HG03103 (cell line): ENCODE results near the gene ADAMTSL5.
"Not testable (repeated sequence)": the region's sequence is repeated elsewhere in the genome, so short reads cannot be mapped to it uniquely, and the experiment has no call there.

Experiments used
- ATAC-seq: cut with Tn5 transposase; IDR thresholded peaks from one replicate; pipeline ENCODE4 v1.9.1; 2021; ENCODE audit warnings: low read depth; ENCODE audit not compliant: unreplicated experiment

ADAMTSL5 gene, protein sequence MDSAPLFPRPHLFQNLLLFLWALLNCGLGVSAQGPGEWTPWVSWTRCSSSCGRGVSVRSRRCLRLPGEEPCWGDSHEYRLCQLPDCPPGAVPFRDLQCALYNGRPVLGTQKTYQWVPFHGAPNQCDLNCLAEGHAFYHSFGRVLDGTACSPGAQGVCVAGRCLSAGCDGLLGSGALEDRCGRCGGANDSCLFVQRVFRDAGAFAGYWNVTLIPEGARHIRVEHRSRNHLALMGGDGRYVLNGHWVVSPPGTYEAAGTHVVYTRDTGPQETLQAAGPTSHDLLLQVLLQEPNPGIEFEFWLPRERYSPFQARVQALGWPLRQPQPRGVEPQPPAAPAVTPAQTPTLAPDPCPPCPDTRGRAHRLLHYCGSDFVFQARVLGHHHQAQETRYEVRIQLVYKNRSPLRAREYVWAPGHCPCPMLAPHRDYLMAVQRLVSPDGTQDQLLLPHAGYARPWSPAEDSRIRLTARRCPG

DNA sequence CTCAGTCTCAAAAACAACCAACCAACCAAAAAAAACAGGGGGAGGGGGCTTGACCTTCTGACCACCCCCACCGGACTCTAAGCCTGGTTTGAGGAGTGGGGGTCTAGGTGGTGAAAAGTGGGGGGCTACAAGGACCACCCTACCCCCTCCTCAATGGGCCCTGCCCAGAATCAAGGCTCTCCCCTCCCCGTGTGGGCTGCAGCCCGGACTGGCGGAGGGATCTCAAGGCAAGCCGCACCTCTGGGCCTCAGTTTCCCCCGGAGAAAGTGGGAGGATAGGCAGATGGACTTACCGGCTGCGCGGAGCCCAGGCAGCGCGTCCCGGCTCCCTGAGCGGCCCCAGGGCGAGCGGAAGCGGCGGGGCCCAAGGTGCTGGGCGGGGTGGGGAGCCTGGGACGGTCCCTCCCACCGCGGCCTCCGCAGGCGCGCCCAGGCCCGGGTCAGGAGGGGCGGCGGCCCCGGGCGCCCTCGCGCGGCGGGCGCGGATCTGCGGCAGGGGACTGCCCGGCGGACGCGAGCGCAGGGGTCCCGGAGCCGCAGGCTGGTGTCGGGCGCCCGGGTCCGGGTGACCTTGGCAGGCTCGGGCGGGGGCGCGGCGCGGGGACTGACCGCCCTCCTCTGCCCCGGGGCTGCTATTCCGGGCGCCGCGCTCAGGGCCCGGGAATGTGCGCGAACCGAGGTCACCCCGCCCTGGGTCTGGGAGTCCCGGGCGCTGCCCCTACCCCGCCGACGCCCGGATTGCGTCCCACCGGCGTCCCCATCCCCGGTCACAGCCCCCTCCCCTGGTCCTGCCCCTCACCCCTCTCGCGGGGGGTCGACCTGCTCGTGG lies at the start of gene ADAMTSL5:
TSS of gene ADAMTSL5 (minus strand) at position 349 of the 828 bp plus-strand sequence. CDS start 2,076 bp downstream, outside the sequence.
- ATAC-seq: no peak

- no peak for ATAC-seq
Measured at GRCh38 chr19:1561236-1561842, 48.5 kb upstream of the ADAMTSL5 start.

DNA sequence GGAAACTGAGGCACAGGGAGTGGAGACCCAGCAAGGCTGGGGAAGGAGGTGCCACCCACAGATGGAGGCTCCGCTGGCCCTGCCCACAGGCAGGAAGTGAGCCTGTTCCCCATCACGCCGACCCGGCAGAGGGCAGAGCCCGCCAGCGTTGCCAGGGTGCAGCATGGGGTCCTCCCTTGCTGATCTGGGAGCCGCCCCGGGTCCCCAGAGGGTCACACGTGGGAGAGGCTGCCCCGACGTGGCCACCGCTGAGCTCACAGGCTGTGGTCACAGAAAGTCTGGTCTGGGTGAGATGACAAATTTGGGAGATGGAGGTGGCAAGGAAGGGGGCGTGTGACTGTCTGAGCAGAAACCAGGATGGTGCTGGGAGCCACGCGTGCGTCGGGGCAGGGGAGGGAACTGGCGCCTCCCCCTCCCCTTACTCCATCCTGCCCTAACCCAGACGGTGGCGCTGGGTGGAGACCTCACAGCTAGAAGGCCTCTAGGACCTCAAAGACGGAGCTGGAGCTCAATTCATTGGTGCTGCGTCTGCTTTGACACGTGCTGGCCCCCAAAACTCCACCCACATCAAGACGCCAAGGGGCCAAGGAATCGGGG lies 47.6 kb upstream of the ADAMTSL5 start:
- no peak for ATAC-seq

DNA sequence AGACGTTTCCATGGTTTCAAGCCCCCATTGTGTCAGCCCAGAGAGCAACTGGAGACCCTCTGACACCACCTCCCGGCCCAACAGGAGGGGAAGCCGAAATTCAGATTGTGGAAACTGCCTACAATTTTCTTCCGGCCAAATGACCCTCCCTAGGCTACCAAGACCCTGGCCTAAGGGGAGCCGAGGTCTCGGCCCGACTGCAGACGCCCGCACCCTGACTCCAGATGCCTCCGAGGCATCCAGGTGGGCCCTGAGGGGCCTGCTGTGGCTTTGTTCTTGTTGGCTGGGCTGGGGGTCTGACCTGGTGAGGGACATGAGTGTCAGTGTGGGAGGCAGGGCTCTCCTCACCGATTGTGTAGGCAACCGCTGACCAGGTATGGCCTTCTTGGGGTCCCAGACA lies 45.7 kb upstream of the ADAMTSL5 start:
- ATAC-seq: no peak

GRCh38 chr19:1556390-1557070 lies 43.7 kb upstream of the ADAMTSL5 start:
- ATAC-seq: no peak

DNA sequence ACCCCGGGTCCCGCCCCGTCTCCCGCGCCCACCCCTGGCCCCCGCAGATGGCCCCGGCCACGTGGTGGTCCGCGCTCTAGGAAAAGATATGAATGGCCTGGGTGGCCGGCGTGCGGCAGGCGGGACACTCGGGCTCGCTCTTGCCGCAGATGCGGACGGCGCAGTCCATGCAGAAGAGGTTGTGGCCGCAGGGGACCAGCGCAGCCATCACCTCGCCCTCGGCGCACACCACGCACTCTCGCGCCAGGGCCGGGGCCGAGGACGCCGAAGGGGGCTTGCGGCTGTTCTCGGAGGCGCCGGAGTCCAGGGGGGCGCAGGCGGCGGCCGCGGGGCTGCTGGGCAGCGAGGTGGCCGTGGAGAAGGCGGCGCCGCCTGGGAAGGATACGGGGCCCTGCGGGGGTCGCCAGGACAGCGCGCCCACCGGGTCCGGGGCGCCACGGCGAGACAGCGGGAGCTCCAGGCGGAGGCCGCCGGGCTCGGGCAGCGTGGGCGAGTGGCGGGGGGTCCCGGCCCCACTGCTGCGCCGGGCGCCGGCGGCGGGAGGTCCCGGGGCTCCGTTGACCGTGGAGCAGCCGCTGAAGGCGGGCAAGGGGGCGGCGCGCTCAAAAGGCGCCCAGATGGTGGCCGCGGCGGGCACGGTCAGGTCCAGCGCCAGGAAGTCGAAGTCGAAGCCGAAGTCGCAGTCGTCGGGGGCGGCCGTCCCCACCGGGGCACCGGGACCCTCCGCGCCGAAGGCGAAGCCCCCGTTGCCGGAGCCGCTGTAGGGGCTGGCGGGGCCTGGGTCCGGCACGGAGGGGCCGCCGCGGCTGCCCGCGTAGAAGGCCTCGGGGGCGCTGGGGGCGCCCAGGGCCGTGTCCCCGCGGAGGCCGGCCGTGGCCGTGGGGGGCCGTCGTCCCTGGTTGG lies 42.9 kb upstream of the ADAMTSL5 start:
- no peak for ATAC-seq

GRCh38 chr19:1554968-1555367 lies 42.1 kb upstream of the ADAMTSL5 start:
- ATAC-seq: no peak

DNA sequence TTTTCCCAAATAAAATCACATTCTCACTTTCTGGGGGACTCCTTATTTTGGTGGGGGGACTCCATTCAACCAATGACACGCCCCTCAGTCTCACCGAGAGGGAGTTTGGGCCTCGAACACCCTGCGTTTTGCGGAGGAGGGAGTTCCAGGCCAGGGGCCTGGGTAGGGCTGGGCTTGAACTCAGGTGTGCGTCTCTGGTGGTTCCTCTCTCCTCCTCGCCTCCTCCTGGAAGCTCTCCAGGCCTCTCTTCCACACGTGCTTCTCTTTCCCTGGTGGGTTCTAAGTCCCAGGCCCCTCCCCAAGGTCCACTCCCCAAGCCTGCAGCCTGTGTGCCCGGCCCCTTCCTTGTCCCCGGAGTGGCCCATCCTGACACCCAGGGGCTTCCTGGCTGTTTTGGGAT lies 40.6 kb upstream of the ADAMTSL5 start:
- ATAC-seq: no peak

- ATAC-seq: no peak
Measured at GRCh38 chr19:1551068-1552040, 38.5 kb upstream of the ADAMTSL5 start.

DNA sequence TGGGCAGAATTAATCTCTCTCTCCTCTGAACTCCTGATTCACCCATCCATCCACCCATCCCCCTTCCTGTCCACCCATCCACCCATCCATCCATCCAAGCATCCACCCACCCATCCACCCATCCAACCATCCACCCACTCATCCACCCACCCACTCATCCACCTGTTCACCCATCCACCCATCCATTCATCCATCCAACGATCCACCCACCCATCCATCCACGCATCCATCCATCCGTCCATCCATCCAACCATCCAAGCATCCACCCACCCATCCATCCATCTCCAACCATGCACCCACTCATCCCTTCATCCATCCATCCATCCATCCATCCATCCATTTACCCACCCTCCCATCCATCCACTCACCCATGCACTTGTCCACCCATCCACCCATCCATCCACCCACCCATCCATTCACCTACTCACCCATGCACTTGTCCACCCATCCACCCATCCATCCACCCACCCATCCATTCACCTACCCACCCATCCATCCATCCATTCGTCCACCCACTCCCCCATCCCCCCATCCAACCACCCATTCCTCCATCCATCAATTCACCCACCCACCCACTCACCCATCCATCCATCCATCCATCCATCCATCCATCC lies 36.6 kb upstream of the ADAMTSL5 start:
- ATAC-seq: no peak

GRCh38 chr19:1540365-1540925 lies 27.6 kb upstream of the ADAMTSL5 start:
- ATAC-seq: no peak

DNA sequence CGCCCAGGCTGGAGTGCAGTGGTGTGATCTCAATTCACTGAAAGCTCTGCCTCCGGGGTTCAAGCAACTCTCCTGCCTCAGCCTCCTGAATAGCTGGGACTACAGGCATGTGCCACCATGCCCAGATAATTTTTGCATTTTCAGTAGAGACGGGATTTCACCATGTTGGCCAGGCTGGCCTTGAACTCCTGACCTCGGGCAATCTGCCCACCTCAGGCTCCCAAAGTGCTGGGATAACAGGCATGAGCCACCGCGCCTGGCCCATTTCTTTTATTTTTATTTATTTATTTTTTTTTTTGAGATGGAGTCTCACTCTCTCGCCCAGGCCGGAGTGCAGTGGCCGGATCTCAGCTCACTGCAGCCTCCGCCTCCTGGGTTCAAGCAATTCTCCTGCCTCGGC lies 26.9 kb upstream of the ADAMTSL5 start:
- ATAC-seq: not testable (repeated sequence)

- ATAC-seq: no peak
Measured at GRCh38 chr19:1538978-1539377, 26.2 kb upstream of the ADAMTSL5 start.

DNA sequence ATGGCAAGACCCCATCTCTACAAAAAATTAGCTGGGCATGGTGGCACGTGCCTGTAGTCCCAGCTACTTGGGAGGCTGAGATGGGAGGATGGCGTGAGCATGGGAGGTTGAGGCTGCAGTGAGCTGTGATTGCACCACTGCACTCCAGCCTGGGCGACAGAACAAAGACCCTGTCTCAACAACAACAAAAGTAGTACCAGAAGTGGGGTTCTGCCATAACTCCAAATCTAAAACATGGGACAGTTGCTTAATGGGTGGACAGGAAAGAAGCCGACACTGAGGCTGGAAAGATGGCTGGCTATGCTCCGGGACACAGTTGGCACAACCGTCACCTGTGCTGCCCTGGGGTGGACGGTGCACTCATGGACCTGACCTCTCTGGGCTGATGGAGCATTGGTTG lies 22.9 kb upstream of the ADAMTSL5 start:
- not testable (repeated sequence) for ATAC-seq

DNA sequence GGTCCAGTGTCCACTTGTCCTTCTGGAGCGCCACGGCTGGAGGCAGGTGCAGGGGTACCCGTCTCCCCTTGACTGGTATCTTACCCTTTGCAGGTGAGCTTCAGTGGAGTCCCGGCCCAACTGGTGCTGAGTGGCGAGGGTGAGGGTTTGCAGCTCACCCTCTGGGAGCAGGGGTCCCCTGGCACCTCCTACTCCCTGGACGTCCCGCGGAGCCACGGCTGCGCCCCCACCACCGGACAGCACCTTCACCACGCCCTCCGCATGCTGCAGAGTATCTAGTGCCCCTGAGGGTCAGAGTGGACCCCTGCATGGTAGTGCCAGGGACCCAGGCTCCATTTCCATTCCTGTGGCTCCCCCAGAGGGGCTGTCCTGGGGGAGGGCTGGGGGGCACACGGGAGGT lies 22.2 kb upstream of the ADAMTSL5 start:
- ATAC-seq: no peak

DNA sequence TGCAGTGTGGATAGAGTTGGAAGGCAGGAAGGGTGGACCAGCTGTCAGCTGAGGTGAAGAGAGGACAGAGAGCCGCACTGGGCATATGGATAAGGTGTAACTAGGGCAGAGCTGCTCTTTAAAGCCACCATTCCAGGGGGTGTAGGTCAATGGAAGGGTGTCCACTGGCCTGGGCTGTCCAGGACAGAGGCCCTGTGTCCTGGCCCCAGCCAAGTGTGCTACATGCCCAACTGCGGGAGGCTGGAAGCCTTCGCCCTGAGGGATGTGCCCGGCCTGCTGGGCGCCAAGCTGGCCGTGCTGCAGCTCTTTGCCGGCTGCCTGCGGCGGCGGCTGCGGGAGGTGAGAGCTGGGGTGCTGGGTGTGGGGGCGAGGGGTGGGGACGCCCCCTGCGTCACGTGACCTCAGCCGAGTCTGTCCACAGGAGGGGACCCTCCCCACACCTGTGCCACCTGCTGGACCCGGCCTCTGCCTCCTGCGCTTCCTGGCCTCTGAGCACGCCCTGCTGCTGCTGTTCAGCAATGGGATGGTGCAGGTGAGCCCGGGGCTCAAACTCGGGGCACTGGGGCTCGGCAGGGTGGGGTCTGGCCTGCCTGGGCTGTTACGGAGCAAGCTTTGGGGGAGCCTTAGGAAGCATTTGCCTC lies 20.8 kb upstream of the ADAMTSL5 start:
- no peak for ATAC-seq

- ATAC-seq: no peak
Measured at GRCh38 chr19:1532003-1532402, 19.2 kb upstream of the ADAMTSL5 start.
